Stimulated activated CD4-positive, alpha-beta T cell treated with anti-CD3 and anti-CD28 coated beads, Interleukin-1b, Interleukin-23, amount 100 ng/mL, for 24 hours (primary cell): ENCODE results near the gene CHD1.
"Not testable (repeated sequence)": the region's sequence is repeated elsewhere in the genome, so short reads cannot be mapped to it uniquely, and the experiment has no call there.

Experiments used
- DNase-seq, 4 experiments: peaks; one replicate each; pipeline ENCODE4 v3.0.0-alpha.2; 2020; ENCODE audit warnings: low read depth in 4 of 4, low spot score in 1 of 4

CHD1 gene

GRCh38 chr5:98928873-98929709, at the start of gene CHD1:
CHD1 (minus strand) TSS chr5:98929007; CDS start chr5:98926386, 2,621 bp downstream.
- peak; percentile 87 to 88 (median 88) for DNase-seq

GRCh38 chr5:98978528-98978927, 49.7 kb upstream of the CHD1 start:
- DNase-seq = no peak

GRCh38 chr5:98977723-98978122, 48.9 kb upstream of the CHD1 start:
- DNase-seq = no peak

GRCh38 chr5:98975682-98976407, 47.0 kb upstream of the CHD1 start:
- DNase-seq = no peak

- no peak for DNase-seq
These were observed 46.4 kb upstream of the CHD1 start for GRCh38 chr5:98975223-98975622.

- no peak for DNase-seq
These were observed 40.6 kb upstream of the CHD1 start for GRCh38 chr5:98969400-98969799.

GRCh38 chr5:98968056-98968564, 39.3 kb upstream of the CHD1 start:
- no peak for DNase-seq

- no peak for DNase-seq
These were observed 36.4 kb upstream of the CHD1 start for GRCh38 chr5:98965226-98965625.

- no peak for DNase-seq
These were observed 35.8 kb upstream of the CHD1 start for GRCh38 chr5:98964621-98965020.

- DNase-seq = no peak
These were observed 34.2 kb upstream of the CHD1 start for GRCh38 chr5:98963019-98963418.

GRCh38 chr5:98962587-98962986, 33.8 kb upstream of the CHD1 start:
- DNase-seq = no peak

GRCh38 chr5:98961665-98962344, 33.0 kb upstream of the CHD1 start:
- DNase-seq = no peak

- no peak for DNase-seq
These were observed 28.5 kb upstream of the CHD1 start for GRCh38 chr5:98957307-98957706.

GRCh38 chr5:98955888-98956287, 27.1 kb upstream of the CHD1 start:
- not testable (repeated sequence) for DNase-seq

GRCh38 chr5:98955471-98955870, 26.7 kb upstream of the CHD1 start:
- DNase-seq = not testable (repeated sequence)

GRCh38 chr5:98954392-98955028, 25.7 kb upstream of the CHD1 start:
- DNase-seq = no peak

- no peak for DNase-seq
These were observed 14.0 kb upstream of the CHD1 start for GRCh38 chr5:98942847-98943246.

GRCh38 chr5:98941131-98941883, 12.5 kb upstream of the CHD1 start:
- DNase-seq = no peak

- no peak for DNase-seq
These were observed 11.8 kb upstream of the CHD1 start for GRCh38 chr5:98940581-98940980.

- DNase-seq = no peak
These were observed 9.7 kb upstream of the CHD1 start for GRCh38 chr5:98938464-98938863.
